Cerebellar nuclear complex (tissue), 1 donor: ENCODE measurements around the gene MYO3B.

Source experiments
- DNase-seq, 2 experiments: peaks; one replicate each; lab custom pipeline; 2025; lab: John Stamatoyannopoulos, UW

The MYO3B gene

GRCh38 chr2:170300993-170301392 lies 123.0 kb downstream of the MYO3B start:
- DNase-seq = no peak

GRCh38 chr2:170301626-170302025 lies 123.7 kb downstream of the MYO3B start:
- DNase-seq = no peak

GRCh38 chr2:170305711-170306110 lies 127.8 kb downstream of the MYO3B start:
- no peak for DNase-seq

- no peak for DNase-seq
Measured at GRCh38 chr2:170306293-170306873, 128.4 kb downstream of the MYO3B start.

- DNase-seq = no peak
Measured at GRCh38 chr2:170307052-170307451, 129.1 kb downstream of the MYO3B start.

- DNase-seq = no peak
Measured at GRCh38 chr2:170307555-170308351, 129.8 kb downstream of the MYO3B start.

- DNase-seq = no peak
Measured at GRCh38 chr2:170310876-170311502, 133.0 kb downstream of the MYO3B start.

- no peak for DNase-seq
Measured at GRCh38 chr2:170313347-170313991, 135.5 kb downstream of the MYO3B start.

- DNase-seq = no peak
Measured at GRCh38 chr2:170313992-170314348, 136.0 kb downstream of the MYO3B start.

- DNase-seq = no peak
Measured at GRCh38 chr2:170314744-170315447, 136.9 kb downstream of the MYO3B start.

- DNase-seq = no peak
Measured at GRCh38 chr2:170320948-170321347, 143.0 kb downstream of the MYO3B start.

GRCh38 chr2:170321526-170321925 lies 143.6 kb downstream of the MYO3B start:
- DNase-seq = no peak

- DNase-seq = no peak
Measured at GRCh38 chr2:170322140-170322766, 144.3 kb downstream of the MYO3B start.

- DNase-seq = no peak
Measured at GRCh38 chr2:170323743-170324142, 145.8 kb downstream of the MYO3B start.

GRCh38 chr2:170324640-170325046 lies 146.7 kb downstream of the MYO3B start:
- no peak for DNase-seq

- DNase-seq = no peak
Measured at GRCh38 chr2:170330881-170331280, 152.9 kb downstream of the MYO3B start.

GRCh38 chr2:170332676-170333402 lies 154.9 kb downstream of the MYO3B start:
- DNase-seq = no peak

- no peak for DNase-seq
Measured at GRCh38 chr2:170335351-170335750, 157.4 kb downstream of the MYO3B start.

- no peak for DNase-seq
Measured at GRCh38 chr2:170336408-170336807, 158.5 kb downstream of the MYO3B start.

GRCh38 chr2:170336916-170337315 lies 159.0 kb downstream of the MYO3B start:
- DNase-seq = no peak

- DNase-seq = no peak
Measured at GRCh38 chr2:170339322-170339721, 161.4 kb downstream of the MYO3B start.
